ENCODE measurements around the gene NVL. TPM values are rescaled to one million over a fixed set of nuclear protein-coding genes. Genes with fewer than 3 reads are reported as not detected.
A peak's percentile ranks its signal among the peaks of the same experiment; 100 is the strongest.

The NVL gene
- total and polyA plus RNA-seq, 4 donors = 12.8 to 41.5 (median 29.1) TPM

- ATAC-seq (ENCODE audit: insufficient read depth, low FRiP score) = no peak
- Histone ChIP-seq H3K27me3 (ENCODE audit: control insufficient read depth in 3 of 3, insufficient read depth in 3 of 3, low read length in 2 of 3) (no peaks in the 10 kb centered on the region), H3K4me1 (ENCODE audit: control insufficient read depth in 5 of 5, insufficient read depth in 5 of 5, low read length in 5 of 5) (peaks cover 0 to 6% (median 0%) of the 10 kb centered on the region in 5 donors), H3K9ac (ENCODE audit: insufficient read depth in 1 of 2, low read length in 2 of 2) (no peak overlapping the region), H3K36me3 (ENCODE audit: control insufficient read depth in 4 of 4, insufficient read depth in 4 of 4, low read length in 4 of 4) (peaks cover 0 to 5% (median 1%) of the 10 kb centered on the region in 4 donors), H3K9me3 (ENCODE audit: control insufficient read depth in 4 of 4, insufficient read depth in 3 of 4, low read length in 3 of 4) (no peaks in the 10 kb centered on the region), H3K4me3 (no peak overlapping the region), H3K27ac (ENCODE audit: low read depth in 1 of 2, low read length in 1 of 2) (no peak overlapping the region)
- TF ChIP-seq CTCF (IDR thresholded peaks at IDR 0.05; ENCODE audit: control extremely low read depth, extremely low read depth) = no peak
- 94 to 97% methylated on average over 4 of the region's 4 CpGs for WGBS, 2 donors
- no peak for DNase-seq
Observed at GRCh38 chr1:224198572-224198971, 131.4 kb downstream of the NVL start.

GRCh38 chr1:224196813-224197600 is 133.0 kb downstream of the NVL start:
- Histone ChIP-seq H3K9ac (ENCODE audit: insufficient read depth in 1 of 2, low read length in 2 of 2) (no peak overlapping the region), H3K9me3 (ENCODE audit: control insufficient read depth in 4 of 4, insufficient read depth in 3 of 4, low read length in 3 of 4) (no peaks in the 10 kb centered on the region), H3K27ac (ENCODE audit: low read depth in 1 of 2, low read length in 1 of 2) (no peak overlapping the region), H3K4me3 (no peak overlapping the region), H3K4me1 (ENCODE audit: control insufficient read depth in 5 of 5, insufficient read depth in 5 of 5, low read length in 5 of 5) (peaks cover 0 to 6% (median 0%) of the 10 kb centered on the region in 5 donors), H3K27me3 (ENCODE audit: control insufficient read depth in 3 of 3, insufficient read depth in 3 of 3, low read length in 2 of 3) (no peaks in the 10 kb centered on the region), H3K36me3 (ENCODE audit: control insufficient read depth in 4 of 4, insufficient read depth in 4 of 4, low read length in 4 of 4) (peaks cover 3 to 11% (median 8%) of the 10 kb centered on the region in 4 donors)
- 77 to 78% methylated on average over 5 of the region's 5 CpGs for whole genome bisulfite sequencing, 2 donors
- DNase-seq (peak in 2 of 3 donors; percentile 24 to 66), ATAC-seq (ENCODE audit: insufficient read depth, low FRiP score) (no peak)
- TF ChIP-seq CTCF (IDR thresholded peaks at IDR 0.05; ENCODE audit: control extremely low read depth, extremely low read depth) = no peak

GRCh38 chr1:224193319-224193966 is 136.5 kb downstream of the NVL start:
- H3K36me3 ChIP-seq (ENCODE audit: control insufficient read depth in 4 of 4, insufficient read depth in 4 of 4, low read length in 4 of 4) = peaks cover 3 to 24% (median 10%) of the 10 kb centered on the region in 4 donors
- DNase-seq (no peak), ATAC-seq (ENCODE audit: insufficient read depth, low FRiP score) (no peak)
- WGBS, 2 donors = 87 to 90% methylated on average over 8 of the region's 8 CpGs
- H3K4me3 ChIP-seq = no peak overlapping the region
- no peaks in the 10 kb centered on the region for H3K9me3 ChIP-seq (ENCODE audit: control insufficient read depth in 4 of 4, insufficient read depth in 3 of 4, low read length in 3 of 4)
- no peaks in the 10 kb centered on the region for H3K27me3 ChIP-seq (ENCODE audit: control insufficient read depth in 3 of 3, insufficient read depth in 3 of 3, low read length in 2 of 3)
- H3K9ac ChIP-seq (ENCODE audit: insufficient read depth in 1 of 2, low read length in 2 of 2) = no peak overlapping the region
- no peak overlapping the region for H3K27ac ChIP-seq (ENCODE audit: low read depth in 1 of 2, low read length in 1 of 2)
- peaks cover 0 to 6% (median 0%) of the 10 kb centered on the region in 5 donors for H3K4me1 ChIP-seq (ENCODE audit: control insufficient read depth in 5 of 5, insufficient read depth in 5 of 5, low read length in 5 of 5)
- no peak for TF ChIP-seq CTCF (IDR thresholded peaks at IDR 0.05; ENCODE audit: control extremely low read depth, extremely low read depth)
